ENCODE data around the gene TBXAS1.

GRCh38 chr7:139984642-139985539, 155.8 kb downstream of the TBXAS1 start:
- TF ChIP-seq CTCF (IDR thresholded peaks at IDR 0.05) = no peak
- TF ChIP-seq ZFX (IDR thresholded peaks at IDR 0.05; ENCODE audit: borderline replicate concordance) = no peak

Measured in 22Rv1 (cell line).